GM06990 (cell line): Measurements from ENCODE around the gene ZNF823.
"Not testable (repeated sequence)": the region's sequence is repeated elsewhere in the genome, so short reads cannot be mapped to it uniquely, and the experiment has no call there.

Experiments used
- DNase-seq: peaks from one replicate; pipeline ENCODE4 v3.0.0-alpha.2; 2011; ENCODE audit not compliant: insufficient read length; ENCODE audit errors: extremely low read depth
- H3K27me3 ChIP-seq: replicated peaks from 2 replicates; pipeline ENCODE4 v1.6.0; 2011; ENCODE audit warnings: low read length; ENCODE audit not compliant: control insufficient read depth, insufficient read depth
- H3K36me3 ChIP-seq: 2 replicates; pipeline ENCODE4 v1.5.1; 2011; ENCODE audit warnings: low read length; ENCODE audit not compliant: control insufficient read depth, insufficient read depth
- H3K4me3 ChIP-seq: replicated peaks from 2 replicates; pipeline ENCODE4 v1.5.1; 2011; ENCODE audit warnings: low read depth, mild to moderate bottlenecking, control low read depth, low read length
- CTCF ChIP-seq: IDR thresholded peaks from 2 replicates; pipeline ENCODE4 v1.5.1; 2011; ENCODE audit warnings: low read length, control low read depth, mild to moderate bottlenecking, inconsistent platforms; ENCODE audit not compliant: insufficient read depth, poor library complexity, severe bottlenecking

Gene ZNF823

GRCh38 chr19:11684987-11685675, 53.6 kb downstream of the ZNF823 start:
- H3K36me3 ChIP-seq = no peaks in the 10 kb centered on the region
- no peak overlapping the region for H3K4me3 ChIP-seq
- TF ChIP-seq CTCF = no peak
- no peak for DNase-seq
- no peaks in the 10 kb centered on the region for H3K27me3 ChIP-seq

GRCh38 chr19:11680689-11681302, 58.0 kb downstream of the ZNF823 start:
- no peak overlapping the region for H3K4me3 ChIP-seq
- no peak for DNase-seq
- no peaks in the 10 kb centered on the region for H3K36me3 ChIP-seq
- H3K27me3 ChIP-seq = no peaks in the 10 kb centered on the region
- no peak for TF ChIP-seq CTCF

- no peak for TF ChIP-seq CTCF
These were observed 60.2 kb downstream of the ZNF823 start for GRCh38 chr19:11678504-11678903.

GRCh38 chr19:11676661-11677600, 61.8 kb downstream of the ZNF823 start:
- not testable (repeated sequence) for H3K4me3 ChIP-seq, H3K27me3 ChIP-seq, H3K36me3 ChIP-seq, DNase-seq

More at GRCh38 chr19:11678504-11678903, 60.2 kb downstream of the ZNF823 start:
- DNase-seq = no peak
- Histone ChIP-seq H3K36me3 (no peaks in the 10 kb centered on the region), H3K27me3 (no peaks in the 10 kb centered on the region), H3K4me3 (no peak overlapping the region)

DNA sequence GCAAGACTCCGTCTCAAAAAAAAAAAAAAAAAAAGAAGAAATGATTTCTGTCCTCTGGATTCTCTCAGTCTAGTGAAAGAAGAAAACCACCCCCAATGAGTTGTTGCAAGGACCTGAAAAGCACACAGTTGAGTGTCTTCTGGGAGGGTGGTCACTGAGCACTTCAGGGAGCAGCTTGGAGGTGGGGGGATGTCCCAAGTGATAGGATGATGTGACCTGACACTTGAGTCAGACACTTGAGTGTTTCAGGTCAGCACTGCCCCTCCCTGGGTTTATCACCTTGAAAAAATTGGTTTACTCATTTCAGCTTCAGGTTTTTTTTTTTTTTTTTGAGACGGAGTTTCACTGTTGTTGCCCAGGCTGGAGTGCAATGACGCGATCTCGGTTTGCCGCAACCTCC, 63.2 kb downstream of the ZNF823 start:
- TF ChIP-seq CTCF = no peak
- no peak for DNase-seq
- Histone ChIP-seq H3K27me3 (no peaks in the 10 kb centered on the region), H3K4me3 (no peak overlapping the region), H3K36me3 (no peaks in the 10 kb centered on the region)

- no peak overlapping the region for H3K4me3 ChIP-seq
- no peak for DNase-seq
These were observed 64.7 kb downstream of the ZNF823 start for GRCh38 chr19:11674067-11674492.

More at GRCh38 chr19:11674067-11674492, 64.7 kb downstream of the ZNF823 start:
- no peaks in the 10 kb centered on the region for H3K27me3 ChIP-seq
- no peaks in the 10 kb centered on the region for H3K36me3 ChIP-seq
- no peak for TF ChIP-seq CTCF
